Measurements from ENCODE around the gene BCAS3. TPM values are rescaled to one million over a fixed set of nuclear protein-coding genes. Genes with fewer than 3 reads are reported as not detected.
"Not testable (repeated sequence)": the region's sequence is repeated elsewhere in the genome, so short reads cannot be mapped to it uniquely, and the experiment has no call there.

BCAS3 gene
- total RNA-seq, 1 experiment from 2014 or later: 9.3 TPM

- DNase-seq (ENCODE audit: low read depth): no peak
Measured at GRCh38 chr17:61335845-61336655, 658.4 kb downstream of the BCAS3 start.

- DNase-seq (ENCODE audit: low read depth): peak; percentile 43
Measured at GRCh38 chr17:61337290-61337689, 659.6 kb downstream of the BCAS3 start.

DNA sequence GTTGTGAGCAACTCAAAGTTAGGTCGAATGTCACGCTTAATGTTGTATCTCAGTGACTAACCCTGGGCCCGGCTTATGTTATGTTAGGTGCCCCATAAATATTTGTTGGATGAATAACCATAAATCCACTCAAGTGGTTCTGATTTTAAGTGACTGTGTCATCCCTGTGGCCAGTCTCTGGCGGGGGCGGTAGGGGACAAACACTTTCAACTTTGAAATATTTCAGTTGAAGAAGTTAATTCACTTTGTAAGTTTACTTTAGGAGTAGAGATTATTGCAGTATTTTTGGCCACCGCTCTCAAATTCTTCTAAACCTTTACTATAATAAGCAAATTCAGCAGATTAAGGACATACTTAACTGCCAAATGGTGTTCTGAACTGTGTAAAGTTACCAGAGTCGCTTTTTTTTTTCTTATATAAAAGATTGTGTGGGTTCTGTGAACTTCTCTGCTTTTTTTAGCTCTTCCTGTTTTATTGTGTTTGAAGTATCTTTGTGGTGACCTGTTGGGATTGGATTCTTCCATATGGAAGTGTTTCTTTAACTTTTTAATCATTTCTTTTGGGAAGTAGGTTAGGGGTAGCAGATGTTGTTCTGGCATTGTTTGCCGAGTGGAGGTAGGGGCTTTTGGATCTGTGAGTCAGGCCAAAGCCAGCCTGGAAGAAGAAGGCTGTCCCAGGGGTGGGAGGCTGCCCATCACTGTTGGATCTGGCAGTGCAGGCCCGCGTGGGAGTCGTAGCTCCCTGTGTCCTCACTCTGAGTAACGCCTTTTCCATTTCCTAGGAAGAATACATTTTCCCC is 660.5 kb downstream of the BCAS3 start:
- peak; percentile 96 for DNase-seq (ENCODE audit: low read depth)

GRCh38 chr17:61338874-61339478 is 661.3 kb downstream of the BCAS3 start:
- no peak for DNase-seq (ENCODE audit: low read depth)

DNA sequence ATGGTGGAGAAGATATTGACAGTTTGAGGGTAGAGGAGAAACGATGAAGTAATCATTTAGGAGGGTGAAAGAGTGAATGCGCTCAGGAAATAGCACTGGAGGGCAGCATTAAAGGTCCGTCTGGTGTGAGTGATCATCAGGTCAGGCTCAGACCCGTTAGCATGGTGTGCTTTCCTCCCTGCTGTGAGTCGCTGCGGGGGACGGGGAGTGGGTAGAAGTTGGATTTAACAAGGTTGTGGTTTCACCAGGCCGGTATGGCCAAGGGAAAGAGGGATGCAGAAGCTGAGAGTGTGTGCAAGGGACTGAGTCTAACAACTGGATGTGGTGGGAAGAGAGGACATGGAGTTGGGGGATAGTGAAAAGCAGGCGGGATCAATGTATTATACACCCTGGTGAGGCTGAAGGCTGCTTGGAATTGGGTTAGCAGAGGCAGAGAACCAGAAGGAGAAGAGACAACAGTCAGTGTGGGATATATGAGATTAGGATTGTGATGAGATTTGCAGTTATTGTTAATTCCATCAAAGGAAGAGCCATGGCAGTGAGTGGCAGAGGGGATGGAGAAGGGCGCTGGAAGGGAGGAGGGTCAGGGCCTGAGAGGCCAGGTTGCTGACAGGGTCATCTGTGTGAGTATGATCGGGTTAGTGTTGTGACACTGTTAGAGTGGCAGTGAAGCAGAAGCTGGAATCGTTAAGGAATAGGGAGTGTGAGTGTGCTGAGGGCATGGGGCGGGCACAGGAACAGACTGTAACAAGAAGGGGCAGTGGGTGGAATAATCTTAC is 663.0 kb downstream of the BCAS3 start:
- DNase-seq (ENCODE audit: low read depth): peak; percentile 62

GRCh38 chr17:61343576-61343975 is 665.9 kb downstream of the BCAS3 start:
- DNase-seq (ENCODE audit: low read depth): no peak

GRCh38 chr17:61345061-61345460 is 667.4 kb downstream of the BCAS3 start:
- DNase-seq (ENCODE audit: low read depth): no peak

DNA sequence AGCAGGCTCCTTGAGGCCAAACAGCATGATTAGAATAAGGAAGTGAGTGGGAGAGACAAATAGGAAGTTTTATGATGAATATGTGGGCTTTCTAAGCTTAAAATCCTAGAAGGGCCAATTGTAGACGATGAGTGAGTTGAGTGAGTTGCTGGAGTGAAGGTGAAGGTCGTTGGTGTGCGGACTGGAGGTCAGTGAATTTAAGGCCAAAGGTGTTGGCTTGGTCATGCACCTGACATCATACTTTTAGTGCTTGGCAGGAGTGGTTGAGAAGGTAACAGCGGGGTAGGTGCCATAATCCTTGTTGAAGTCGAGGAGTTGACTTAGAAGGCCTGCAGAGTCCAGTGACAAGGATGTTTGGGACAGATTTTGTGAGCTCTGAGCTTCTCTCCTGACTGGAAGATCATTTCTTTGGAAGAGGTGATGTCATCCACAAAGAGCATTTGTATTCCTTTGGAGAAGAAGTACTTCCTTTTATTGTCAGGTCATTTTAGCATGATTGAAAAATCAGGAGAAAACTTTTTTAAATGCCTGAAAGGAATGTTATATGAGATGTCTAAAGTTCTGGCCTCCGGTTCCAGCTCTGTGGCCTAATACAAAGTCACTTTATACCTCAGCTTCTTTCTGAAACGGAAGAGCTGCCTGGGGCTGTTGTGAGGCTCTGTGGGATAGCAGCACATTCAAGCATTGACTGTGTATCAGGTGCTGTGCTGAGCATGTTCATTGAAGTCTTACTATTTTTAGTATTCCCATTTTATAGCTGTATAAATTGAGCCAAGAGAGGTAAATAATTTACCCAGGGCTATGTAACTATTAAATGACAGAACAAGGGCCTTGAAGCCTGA is 668.4 kb downstream of the BCAS3 start:
- DNase-seq (ENCODE audit: low read depth): no peak

GRCh38 chr17:61349350-61349749 is 671.7 kb downstream of the BCAS3 start:
- DNase-seq (ENCODE audit: low read depth): peak; percentile 13

DNA sequence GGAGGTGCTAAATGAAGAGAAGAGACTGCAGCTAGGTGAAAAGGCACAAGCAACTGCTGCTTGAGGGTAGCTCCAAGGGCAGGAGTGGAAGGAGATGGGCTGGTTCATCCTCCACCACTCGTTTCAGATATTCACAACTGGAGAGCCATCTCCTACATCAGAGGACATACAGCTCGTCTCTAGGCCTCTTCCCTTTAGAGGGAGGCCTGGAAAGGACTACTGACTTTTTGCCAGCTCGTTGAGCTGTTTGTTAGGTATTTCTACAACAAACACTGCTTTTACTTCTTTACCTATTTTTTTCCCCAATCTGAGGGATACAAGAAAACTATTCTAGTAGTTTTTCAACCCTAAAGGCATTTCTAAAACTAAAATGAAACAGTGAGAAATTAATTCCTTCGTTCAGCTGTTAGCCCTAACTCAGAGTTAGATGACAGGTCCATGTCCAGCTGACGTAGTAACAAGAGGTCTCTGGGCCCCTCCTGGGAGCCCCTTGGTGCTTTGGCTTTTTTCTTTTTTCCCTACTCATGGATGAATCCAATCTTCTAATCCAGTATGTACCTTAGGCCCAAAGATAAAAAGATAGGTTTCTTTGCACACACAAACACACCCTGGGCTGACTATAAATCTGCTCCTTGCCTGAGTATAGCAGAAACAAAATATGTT is 674.2 kb downstream of the BCAS3 start:
- DNase-seq (ENCODE audit: low read depth): no peak

DNA sequence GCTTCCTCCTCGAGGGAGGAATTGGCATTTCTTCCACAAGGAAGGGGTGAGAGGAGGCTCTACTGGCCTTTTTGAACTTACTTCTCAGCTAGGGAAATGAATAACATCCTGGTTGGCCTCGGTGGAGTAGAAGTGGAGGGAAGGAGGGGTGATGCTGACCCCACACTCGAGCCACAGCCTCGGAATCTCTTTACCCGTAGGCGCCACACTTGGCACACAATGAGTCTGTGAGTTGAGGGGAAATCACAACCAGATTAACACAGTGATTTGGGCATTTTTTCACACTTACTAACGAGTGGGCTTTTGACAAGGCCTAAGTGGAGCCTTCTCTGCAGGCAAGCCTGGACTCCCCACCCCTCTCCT is 674.7 kb downstream of the BCAS3 start:
- no peak for DNase-seq (ENCODE audit: low read depth)

- DNase-seq (ENCODE audit: low read depth): no peak
Measured at GRCh38 chr17:61352781-61353491, 675.3 kb downstream of the BCAS3 start.

GRCh38 chr17:61353615-61354014 is 676.0 kb downstream of the BCAS3 start:
- DNase-seq (ENCODE audit: low read depth): no peak

GRCh38 chr17:61354895-61355874 is 677.5 kb downstream of the BCAS3 start:
- DNase-seq (ENCODE audit: low read depth): no peak

- not testable (repeated sequence) for DNase-seq (ENCODE audit: low read depth)
Measured at GRCh38 chr17:61357061-61357460, 679.4 kb downstream of the BCAS3 start.

DNA sequence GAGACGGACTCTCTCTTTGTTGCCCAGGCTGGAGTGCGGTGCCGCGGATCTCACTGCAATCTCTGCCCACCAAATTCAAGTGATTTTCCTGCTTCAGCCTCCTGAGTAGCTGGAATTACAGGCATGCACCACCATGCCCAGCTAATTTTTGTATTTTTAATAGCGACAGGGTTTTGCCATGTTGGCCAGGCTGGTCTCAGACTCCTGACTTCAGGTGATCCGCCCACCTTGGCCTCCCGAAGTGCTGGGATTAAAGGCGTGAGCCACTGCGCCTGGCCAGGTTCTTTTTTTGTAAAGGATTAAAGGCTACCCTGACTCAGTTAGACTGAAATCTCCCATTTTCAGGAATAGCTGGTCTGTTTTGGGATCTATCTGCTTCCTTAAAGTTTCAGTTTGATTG is 681.9 kb downstream of the BCAS3 start:
- DNase-seq (ENCODE audit: low read depth): not testable (repeated sequence)

DNA sequence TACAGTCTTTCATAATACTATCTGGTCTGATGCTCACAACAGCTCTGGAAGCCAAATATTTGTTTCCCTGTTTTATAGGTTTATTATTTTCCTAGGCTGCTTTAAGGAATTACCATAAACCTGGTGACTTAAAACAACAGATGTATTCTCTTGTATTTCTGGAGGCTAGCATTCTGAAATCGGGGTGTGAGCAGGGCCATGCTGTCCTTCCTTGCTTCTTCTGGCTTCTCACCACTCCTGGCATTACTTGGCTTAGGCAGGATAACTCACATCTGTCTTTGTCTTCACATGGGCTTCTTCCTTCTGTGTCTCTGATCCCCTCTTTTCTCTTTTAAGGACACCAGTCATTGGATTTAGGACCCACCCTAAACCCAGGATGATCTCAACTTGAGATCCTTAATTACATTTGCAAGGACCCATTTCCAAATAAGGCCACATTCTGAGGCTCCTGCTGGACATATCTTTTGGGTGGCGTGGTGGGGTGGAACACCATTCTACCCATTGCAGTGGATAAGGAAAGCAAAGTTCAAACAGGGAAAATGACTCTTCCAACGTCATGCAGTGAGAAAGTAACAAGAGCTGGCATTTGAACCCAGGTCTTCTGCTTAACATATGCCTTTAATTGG is 682.8 kb downstream of the BCAS3 start:
- DNase-seq (ENCODE audit: low read depth): no peak

GRCh38 chr17:61361084-61361483 is 683.4 kb downstream of the BCAS3 start:
- DNase-seq (ENCODE audit: low read depth): peak; percentile 53
